HUES6 (cell line): ENCODE measurements around the gene IL24.

Experiments
- H3K27ac ChIP-seq: 2 replicates; pipeline ENCODE4 v1.7.0; 2013; ENCODE audit warnings: low read depth, mild to moderate bottlenecking, low read length, inconsistent platforms
- H3K27me3 ChIP-seq: 2 replicates; pipeline ENCODE4 v1.6.1; 2013; ENCODE audit warnings: low read length; ENCODE audit not compliant: control insufficient read depth, insufficient read depth
- H3K36me3 ChIP-seq: 2 replicates; pipeline ENCODE4 v1.6.1; 2013; ENCODE audit warnings: low read length; ENCODE audit not compliant: control insufficient read depth, insufficient read depth
- H3K4me1 ChIP-seq: 2 replicates; pipeline ENCODE4 v1.6.1; 2013; ENCODE audit warnings: low read length; ENCODE audit not compliant: control insufficient read depth, insufficient read depth
- H3K4me3 ChIP-seq: 2 replicates; pipeline ENCODE4 v1.5.1; 2013; ENCODE audit warnings: low read depth, low read length
- H3K9ac ChIP-seq: one replicate; pipeline ENCODE4 v1.6.1; 2013; ENCODE audit warnings: mild to moderate bottlenecking, low read length
- H3K9me3 ChIP-seq: 2 replicates; pipeline ENCODE4 v1.6.1; 2013; ENCODE audit warnings: low read depth, low read length; ENCODE audit not compliant: control insufficient read depth, insufficient read depth

Gene IL24

GRCh38 chr1:206880314-206880713 lies 16.9 kb upstream of the IL24 start:
- no peak overlapping the region for H3K27ac ChIP-seq
- no peaks in the 10 kb centered on the region for H3K27me3 ChIP-seq
- no peak overlapping the region for H3K9ac ChIP-seq
- H3K9me3 ChIP-seq = peaks cover 24% of the 10 kb centered on the region
- H3K36me3 ChIP-seq = no peaks in the 10 kb centered on the region
- no peak overlapping the region for H3K4me3 ChIP-seq
- H3K4me1 ChIP-seq = no peaks in the 10 kb centered on the region

- Histone ChIP-seq H3K9me3 (peaks cover 17% of the 10 kb centered on the region), H3K4me3 (no peak overlapping the region), H3K9ac (no peak overlapping the region), H3K4me1 (no peaks in the 10 kb centered on the region), H3K27ac (no peak overlapping the region), H3K27me3 (no peaks in the 10 kb centered on the region), H3K36me3 (no peaks in the 10 kb centered on the region)
These were observed 14.7 kb upstream of the IL24 start for GRCh38 chr1:206882555-206882954.

- Histone ChIP-seq H3K9me3 (peaks cover 11% of the 10 kb centered on the region), H3K27me3 (no peaks in the 10 kb centered on the region), H3K27ac (no peak overlapping the region), H3K9ac (no peak overlapping the region), H3K36me3 (no peaks in the 10 kb centered on the region), H3K4me1 (no peaks in the 10 kb centered on the region), H3K4me3 (no peak overlapping the region)
These were observed 14.1 kb upstream of the IL24 start for GRCh38 chr1:206883160-206883559.

- H3K9ac ChIP-seq = no peak overlapping the region
- peaks cover 4% of the 10 kb centered on the region for H3K9me3 ChIP-seq
- H3K4me1 ChIP-seq = no peaks in the 10 kb centered on the region
- no peak overlapping the region for H3K27ac ChIP-seq
- H3K36me3 ChIP-seq = no peaks in the 10 kb centered on the region
- no peak overlapping the region for H3K4me3 ChIP-seq
- no peaks in the 10 kb centered on the region for H3K27me3 ChIP-seq
These were observed 13.4 kb upstream of the IL24 start for GRCh38 chr1:206883876-206884275.

- no peaks in the 10 kb centered on the region for H3K27me3 ChIP-seq
- no peak overlapping the region for H3K4me3 ChIP-seq
- H3K9me3 ChIP-seq = no peaks in the 10 kb centered on the region
- no peak overlapping the region for H3K27ac ChIP-seq
- no peak overlapping the region for H3K9ac ChIP-seq
- H3K36me3 ChIP-seq = no peaks in the 10 kb centered on the region
- H3K4me1 ChIP-seq = peaks cover 10% of the 10 kb centered on the region
These were observed 11.7 kb upstream of the IL24 start for GRCh38 chr1:206885341-206886060.

GRCh38 chr1:206886831-206887230 lies 10.4 kb upstream of the IL24 start:
- Histone ChIP-seq H3K9ac (no peak overlapping the region), H3K4me3 (no peak overlapping the region), H3K36me3 (no peaks in the 10 kb centered on the region), H3K27ac (no peak overlapping the region), H3K4me1 (peaks cover 12% of the 10 kb centered on the region), H3K27me3 (no peaks in the 10 kb centered on the region; the same call in 1 of the 2 replicates), H3K9me3 (no peaks in the 10 kb centered on the region)

- no peaks in the 10 kb centered on the region; the same call in 1 of the 2 replicates for H3K27me3 ChIP-seq
These were observed 9.5 kb upstream of the IL24 start for GRCh38 chr1:206887701-206888100.

GRCh38 chr1:206890125-206891060 lies 6.8 kb upstream of the IL24 start:
- Histone ChIP-seq H3K36me3 (no peaks in the 10 kb centered on the region), H3K9ac (no peak overlapping the region), H3K27ac (no peak overlapping the region), H3K9me3 (no peaks in the 10 kb centered on the region), H3K27me3 (no peaks in the 10 kb centered on the region; the same call in 1 of the 2 replicates), H3K4me3 (no peak overlapping the region; the same call in 1 of the 2 replicates), H3K4me1 (peaks cover 16% of the 10 kb centered on the region)

More at GRCh38 chr1:206887701-206888100, 9.5 kb upstream of the IL24 start:
- no peak overlapping the region for H3K4me3 ChIP-seq
- no peaks in the 10 kb centered on the region for H3K36me3 ChIP-seq
- H3K9ac ChIP-seq = peak overlapping the region; percentile 8
- no peaks in the 10 kb centered on the region for H3K9me3 ChIP-seq
- H3K27ac ChIP-seq = no peak overlapping the region
- peaks cover 12% of the 10 kb centered on the region for H3K4me1 ChIP-seq

GRCh38 chr1:206891412-206891811 lies 5.8 kb upstream of the IL24 start:
- Histone ChIP-seq H3K27me3 (no peaks in the 10 kb centered on the region; the same call in 1 of the 2 replicates), H3K4me1 (peaks cover 21% of the 10 kb centered on the region), H3K9ac (no peak overlapping the region), H3K4me3 (no peak overlapping the region), H3K36me3 (no peaks in the 10 kb centered on the region), H3K9me3 (no peaks in the 10 kb centered on the region), H3K27ac (no peak overlapping the region)

GRCh38 chr1:206892351-206892984 lies 4.8 kb upstream of the IL24 start:
- H3K27ac ChIP-seq = no peak overlapping the region
- H3K4me1 ChIP-seq = peaks cover 21% of the 10 kb centered on the region

More at GRCh38 chr1:206892351-206892984, 4.8 kb upstream of the IL24 start:
- Histone ChIP-seq H3K4me3 (no peak overlapping the region), H3K27me3 (no peaks in the 10 kb centered on the region; the same call in 1 of the 2 replicates), H3K9ac (no peak overlapping the region), H3K36me3 (no peaks in the 10 kb centered on the region), H3K9me3 (no peaks in the 10 kb centered on the region)
